Endothelial cell (in vitro differentiated cells): ENCODE results near the gene PROX1. TPM values are rescaled to one million over a fixed set of nuclear protein-coding genes. Genes with fewer than 3 reads are reported as not detected.

Experiments
- DNase-seq: peaks from one replicate; pipeline ENCODE4 v3.0.0; 2021; ENCODE audit warnings: low spot score
- H3K27ac Mint-ChIP-seq: one replicate; pipeline ENCODE4 v1.8.0; 2021; ENCODE audit warnings: mixed read lengths, inconsistent platforms; ENCODE audit not compliant: unreplicated experiment
- H3K27me3 Mint-ChIP-seq: one replicate; pipeline ENCODE4 v1.8.0; 2021; ENCODE audit warnings: mild to moderate bottlenecking, moderate library complexity, mixed read lengths, inconsistent platforms; ENCODE audit not compliant: unreplicated experiment
- H3K36me3 Mint-ChIP-seq: one replicate; pipeline ENCODE4 v1.8.0; 2021; ENCODE audit warnings: mild to moderate bottlenecking, low read depth, mixed read lengths, inconsistent platforms; ENCODE audit not compliant: unreplicated experiment
- H3K4me1 Mint-ChIP-seq: one replicate; pipeline ENCODE4 v1.8.0; 2021; ENCODE audit warnings: mild to moderate bottlenecking, mixed read lengths, inconsistent platforms; ENCODE audit not compliant: unreplicated experiment
- H3K4me3 Mint-ChIP-seq: one replicate; pipeline ENCODE4 v1.8.0; 2021; ENCODE audit warnings: mild to moderate bottlenecking, mixed read lengths, inconsistent platforms; ENCODE audit not compliant: unreplicated experiment
- H3K9me3 Mint-ChIP-seq: one replicate; pipeline ENCODE4 v1.8.0; 2021; ENCODE audit warnings: mixed read lengths, inconsistent platforms; ENCODE audit not compliant: unreplicated experiment
- total RNA-seq: library from RNA; stranded (reverse); fragmentation: NEBNext Ultra II Directional; extraction: Animal tissue kit (Norgen Biotek cat#: 25700); gene quantifications from one replicate; pipeline ENCODE4 v1.2.1, GENCODE V29; 2021; ENCODE audit not compliant: unreplicated experiment
- TF ChIP-seq, protein P1 (sequence below): fragments of 200-600 bp; sonication (generic); IDR thresholded peaks from one replicate; pipeline ENCODE4 v1.5.0; 2021; ENCODE audit warnings: antibody characterized with exemption; ENCODE audit not compliant: unreplicated experiment

Gene PROX1
- total RNA-seq, 1 donor from 2014 or later, result 7.2 TPM

DNA sequence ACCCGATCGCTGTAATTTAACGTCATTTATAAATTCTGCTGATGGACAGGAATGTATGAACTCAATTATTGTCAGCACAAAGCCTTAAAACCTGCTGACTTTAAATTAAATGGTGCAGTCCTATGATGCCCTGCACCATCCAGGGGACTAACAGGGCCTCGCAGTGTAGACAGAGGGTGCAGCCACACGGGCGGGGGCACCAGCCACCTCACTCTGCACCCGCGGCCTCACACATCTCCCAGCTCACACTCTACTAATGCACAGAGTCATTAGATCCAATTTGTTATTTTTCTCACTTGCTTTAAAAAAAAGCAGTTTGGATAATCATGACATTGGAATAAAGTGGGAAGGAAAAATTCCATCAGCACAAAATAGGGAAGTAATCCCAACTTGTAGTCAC is 49.7 kb downstream of the PROX1 start:
- no peaks in the 10 kb centered on the region for H3K27me3 Mint-ChIP-seq
- no peak overlapping the region for H3K4me3 Mint-ChIP-seq
- TF ChIP-seq, protein P1, sequence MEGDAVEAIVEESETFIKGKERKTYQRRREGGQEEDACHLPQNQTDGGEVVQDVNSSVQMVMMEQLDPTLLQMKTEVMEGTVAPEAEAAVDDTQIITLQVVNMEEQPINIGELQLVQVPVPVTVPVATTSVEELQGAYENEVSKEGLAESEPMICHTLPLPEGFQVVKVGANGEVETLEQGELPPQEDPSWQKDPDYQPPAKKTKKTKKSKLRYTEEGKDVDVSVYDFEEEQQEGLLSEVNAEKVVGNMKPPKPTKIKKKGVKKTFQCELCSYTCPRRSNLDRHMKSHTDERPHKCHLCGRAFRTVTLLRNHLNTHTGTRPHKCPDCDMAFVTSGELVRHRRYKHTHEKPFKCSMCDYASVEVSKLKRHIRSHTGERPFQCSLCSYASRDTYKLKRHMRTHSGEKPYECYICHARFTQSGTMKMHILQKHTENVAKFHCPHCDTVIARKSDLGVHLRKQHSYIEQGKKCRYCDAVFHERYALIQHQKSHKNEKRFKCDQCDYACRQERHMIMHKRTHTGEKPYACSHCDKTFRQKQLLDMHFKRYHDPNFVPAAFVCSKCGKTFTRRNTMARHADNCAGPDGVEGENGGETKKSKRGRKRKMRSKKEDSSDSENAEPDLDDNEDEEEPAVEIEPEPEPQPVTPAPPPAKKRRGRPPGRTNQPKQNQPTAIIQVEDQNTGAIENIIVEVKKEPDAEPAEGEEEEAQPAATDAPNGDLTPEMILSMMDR, result no peak
- H3K27ac Mint-ChIP-seq, result no peak overlapping the region
- no peaks in the 10 kb centered on the region for H3K9me3 Mint-ChIP-seq
- H3K4me1 Mint-ChIP-seq, result no peaks in the 10 kb centered on the region
- no peaks in the 10 kb centered on the region for H3K36me3 Mint-ChIP-seq
- DNase-seq, result no peak

DNA sequence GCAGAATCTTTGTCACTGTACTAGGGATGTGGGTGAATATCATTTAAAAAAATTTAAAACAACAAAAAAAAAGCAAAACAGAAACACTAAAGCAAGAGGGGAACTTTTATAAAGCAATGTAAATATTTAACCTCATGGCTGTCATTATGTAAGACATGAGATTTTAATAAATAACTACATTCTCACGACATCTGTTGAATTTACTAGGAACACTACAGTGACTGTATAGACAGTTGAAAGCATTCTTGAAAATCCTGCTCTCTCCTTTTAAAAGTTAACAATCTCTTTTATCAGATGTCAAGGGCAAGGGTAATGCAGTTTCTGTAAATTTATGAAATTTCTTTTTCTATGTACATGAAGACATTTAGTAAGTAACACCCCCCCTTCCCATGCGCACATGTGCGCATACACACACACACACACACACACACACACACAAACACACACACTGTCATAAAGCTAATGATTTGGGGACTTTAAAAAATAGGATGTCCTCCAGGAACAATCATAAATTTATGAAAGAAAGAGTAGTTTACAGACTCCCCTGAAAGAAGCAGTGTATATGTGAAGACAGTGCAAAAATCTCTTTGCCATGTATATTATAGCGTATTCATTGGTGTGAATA is 51.7 kb downstream of the PROX1 start:
- H3K27me3 Mint-ChIP-seq, result no peaks in the 10 kb centered on the region
- DNase-seq, result no peak
- no peaks in the 10 kb centered on the region for H3K9me3 Mint-ChIP-seq
- H3K4me1 Mint-ChIP-seq, result no peaks in the 10 kb centered on the region
- no peak overlapping the region for H3K4me3 Mint-ChIP-seq
- H3K27ac Mint-ChIP-seq, result no peak overlapping the region
- TF ChIP-seq, protein P1, result no peak
- H3K36me3 Mint-ChIP-seq, result no peaks in the 10 kb centered on the region

DNA sequence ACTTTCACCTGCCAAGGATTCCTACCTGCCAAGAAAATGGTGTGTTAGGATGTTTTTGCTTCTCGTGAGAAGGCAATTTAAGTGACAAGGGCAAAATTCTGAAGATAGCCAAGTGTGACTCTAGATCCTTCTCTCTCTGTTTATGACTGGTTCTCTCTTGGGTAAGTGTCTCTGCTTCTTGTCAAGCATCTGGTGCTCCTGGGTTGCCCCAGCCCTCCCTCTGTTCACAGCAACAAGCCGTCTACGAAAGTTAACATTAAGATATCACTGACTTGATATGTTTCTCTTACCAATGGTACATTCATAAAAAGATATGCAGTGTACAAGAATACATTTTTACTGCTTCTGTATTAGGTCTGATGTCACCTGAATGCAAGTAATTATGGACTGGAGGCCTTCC is 55.4 kb downstream of the PROX1 start:
- DNase-seq, result no peak
- Mint-ChIP-seq H3K27ac (no peak overlapping the region), H3K4me3 (no peak overlapping the region), H3K36me3 (peaks cover 3% of the 10 kb centered on the region), H3K4me1 (no peaks in the 10 kb centered on the region), H3K27me3 (no peaks in the 10 kb centered on the region), H3K9me3 (no peaks in the 10 kb centered on the region)
- TF ChIP-seq, protein P1, result no peak

DNA sequence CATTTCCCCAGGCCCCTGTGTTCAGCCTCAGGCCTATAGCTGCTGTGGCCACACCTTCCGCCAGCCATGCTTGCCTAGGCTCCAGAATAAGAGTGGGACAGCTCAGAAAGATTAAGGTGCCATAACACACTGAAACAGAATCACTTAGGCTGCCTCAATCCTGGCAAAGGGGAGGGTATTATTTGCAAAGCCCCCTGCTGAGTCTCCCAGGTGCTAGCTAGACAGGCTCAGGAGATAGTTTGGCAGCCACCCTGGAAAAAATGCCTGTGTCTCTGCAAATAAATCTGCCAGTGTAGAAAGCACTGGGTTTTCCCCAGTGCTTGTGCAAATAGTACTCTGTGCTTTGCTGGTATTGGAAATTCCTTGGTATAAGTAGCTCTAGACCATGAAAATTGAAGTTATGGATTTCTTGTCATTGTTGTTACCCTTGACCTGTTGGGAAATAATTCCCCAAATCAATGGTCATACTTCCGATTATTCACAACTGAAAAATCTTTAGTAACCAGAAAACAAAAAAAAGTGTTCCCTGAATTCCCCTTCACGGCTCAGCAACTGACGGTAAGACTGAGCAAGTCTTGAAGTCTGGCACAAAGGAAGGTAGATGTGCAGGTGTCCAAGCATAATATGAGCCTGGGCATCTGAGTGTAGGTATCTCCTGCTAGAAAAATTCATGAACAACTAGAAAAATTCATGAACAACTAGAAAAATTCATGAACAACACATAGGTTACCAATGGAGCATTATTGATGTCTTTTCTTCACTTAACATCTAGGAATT is 56.9 kb downstream of the PROX1 start:
- H3K4me1 Mint-ChIP-seq, result no peaks in the 10 kb centered on the region
- no peaks in the 10 kb centered on the region for H3K27me3 Mint-ChIP-seq
- no peak overlapping the region for H3K27ac Mint-ChIP-seq
- H3K9me3 Mint-ChIP-seq, result no peaks in the 10 kb centered on the region
- H3K4me3 Mint-ChIP-seq, result no peak overlapping the region
- no peak for DNase-seq
- peaks cover 3% of the 10 kb centered on the region for H3K36me3 Mint-ChIP-seq
- TF ChIP-seq, protein P1, result no peak
